ENCODE measurements around the gene DUSP7.

Gene DUSP7

DNA sequence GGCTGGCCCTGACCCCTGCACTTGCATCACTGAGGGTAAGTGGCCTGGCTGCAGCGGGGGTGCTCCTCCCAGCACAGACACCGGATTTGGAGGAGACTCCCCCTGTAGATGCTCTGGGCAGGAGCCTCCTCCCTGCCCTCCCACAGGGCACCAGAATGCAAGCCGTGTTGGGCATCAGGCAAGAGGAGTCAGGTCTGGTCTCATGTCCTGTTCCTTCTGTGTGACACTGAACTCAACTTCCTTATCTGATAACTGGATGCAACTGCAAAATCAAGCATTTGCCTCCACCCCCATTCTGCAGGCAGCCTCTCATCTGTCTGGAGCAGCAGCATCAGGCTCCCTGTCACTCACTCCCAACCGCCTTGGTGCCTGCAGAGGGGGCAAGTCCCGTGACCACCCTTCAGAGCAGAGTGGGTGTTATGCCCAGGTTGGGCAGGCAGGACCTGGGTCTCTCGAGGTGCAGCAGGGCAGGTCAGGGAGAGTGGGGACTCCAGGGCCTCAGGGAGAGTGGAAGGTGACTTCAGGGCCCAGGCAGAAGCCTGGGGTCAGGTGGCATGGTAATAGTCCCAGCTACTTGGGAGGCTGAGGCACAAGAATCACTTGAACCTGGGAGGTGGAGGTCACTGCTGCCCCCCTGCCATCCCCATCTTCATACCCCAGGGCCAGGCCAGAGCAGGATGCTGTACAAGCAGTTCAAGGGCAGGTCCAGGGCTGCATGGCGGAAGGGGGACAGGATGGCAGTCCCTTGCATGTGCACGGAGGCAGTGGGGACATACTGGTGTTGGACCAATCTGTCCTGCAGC is 50.2 kb downstream of the DUSP7 start:
- TF ChIP-seq, protein P1, sequence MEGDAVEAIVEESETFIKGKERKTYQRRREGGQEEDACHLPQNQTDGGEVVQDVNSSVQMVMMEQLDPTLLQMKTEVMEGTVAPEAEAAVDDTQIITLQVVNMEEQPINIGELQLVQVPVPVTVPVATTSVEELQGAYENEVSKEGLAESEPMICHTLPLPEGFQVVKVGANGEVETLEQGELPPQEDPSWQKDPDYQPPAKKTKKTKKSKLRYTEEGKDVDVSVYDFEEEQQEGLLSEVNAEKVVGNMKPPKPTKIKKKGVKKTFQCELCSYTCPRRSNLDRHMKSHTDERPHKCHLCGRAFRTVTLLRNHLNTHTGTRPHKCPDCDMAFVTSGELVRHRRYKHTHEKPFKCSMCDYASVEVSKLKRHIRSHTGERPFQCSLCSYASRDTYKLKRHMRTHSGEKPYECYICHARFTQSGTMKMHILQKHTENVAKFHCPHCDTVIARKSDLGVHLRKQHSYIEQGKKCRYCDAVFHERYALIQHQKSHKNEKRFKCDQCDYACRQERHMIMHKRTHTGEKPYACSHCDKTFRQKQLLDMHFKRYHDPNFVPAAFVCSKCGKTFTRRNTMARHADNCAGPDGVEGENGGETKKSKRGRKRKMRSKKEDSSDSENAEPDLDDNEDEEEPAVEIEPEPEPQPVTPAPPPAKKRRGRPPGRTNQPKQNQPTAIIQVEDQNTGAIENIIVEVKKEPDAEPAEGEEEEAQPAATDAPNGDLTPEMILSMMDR (conservative IDR thresholded peaks at IDR 0.05), result no peak
- peak overlapping the region; percentile 75 for H3K27ac ChIP-seq

DNA sequence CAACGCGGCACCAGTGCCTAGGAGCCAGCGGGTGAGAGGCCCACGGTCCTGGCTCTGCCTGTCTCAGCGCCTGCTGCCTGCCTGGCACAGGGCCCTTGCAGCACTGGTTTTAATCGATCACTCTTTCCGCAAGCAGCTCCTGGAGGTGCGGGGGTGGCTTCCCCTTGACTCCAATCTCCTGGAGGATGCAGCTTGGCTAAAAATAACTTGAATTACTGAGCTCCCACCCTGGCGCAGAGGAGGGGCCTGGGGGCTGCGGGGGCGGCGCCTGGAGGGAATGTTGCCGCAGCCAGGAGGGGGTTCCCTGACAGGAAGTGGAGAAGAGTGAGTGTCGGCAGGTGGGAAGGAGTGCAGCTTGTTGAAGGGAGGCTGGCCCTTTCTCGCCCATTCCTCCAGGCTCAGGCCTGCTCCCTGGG is 50.8 kb downstream of the DUSP7 start:
- H3K27ac ChIP-seq, result peak overlapping the region; percentile 75

DNA sequence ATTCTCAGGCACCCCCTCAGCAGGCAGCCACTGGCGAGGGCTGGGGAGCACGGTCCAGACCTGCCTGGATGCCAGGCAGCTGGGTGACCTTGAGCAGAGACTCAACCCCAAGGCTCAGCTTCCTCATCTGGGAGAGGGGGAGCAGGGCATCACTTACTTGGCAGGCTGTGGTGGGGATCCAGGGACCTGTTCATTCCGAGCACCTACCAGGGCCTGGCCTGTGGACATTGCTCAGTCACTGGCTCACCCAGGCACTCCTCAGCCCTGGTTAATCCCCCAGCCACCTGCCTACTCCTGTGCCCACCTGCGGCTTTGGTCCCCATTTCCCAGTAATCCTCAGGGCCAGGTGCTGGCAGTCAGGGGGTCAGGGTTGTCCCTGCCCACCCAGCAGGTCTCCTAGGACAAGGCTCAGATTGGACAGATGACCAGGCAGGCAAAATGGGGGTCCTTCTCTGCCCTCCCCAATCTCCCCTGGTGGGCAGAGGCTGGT is 51.4 kb downstream of the DUSP7 start:
- peak overlapping the region; percentile 75 for H3K27ac ChIP-seq
- TF ChIP-seq, protein P1 (conservative IDR thresholded peaks at IDR 0.05), result no peak

More for the DNA sequence above, 50.8 kb downstream of the DUSP7 start:
- TF ChIP-seq, protein P1 (conservative IDR thresholded peaks at IDR 0.05), result no peak

DNA sequence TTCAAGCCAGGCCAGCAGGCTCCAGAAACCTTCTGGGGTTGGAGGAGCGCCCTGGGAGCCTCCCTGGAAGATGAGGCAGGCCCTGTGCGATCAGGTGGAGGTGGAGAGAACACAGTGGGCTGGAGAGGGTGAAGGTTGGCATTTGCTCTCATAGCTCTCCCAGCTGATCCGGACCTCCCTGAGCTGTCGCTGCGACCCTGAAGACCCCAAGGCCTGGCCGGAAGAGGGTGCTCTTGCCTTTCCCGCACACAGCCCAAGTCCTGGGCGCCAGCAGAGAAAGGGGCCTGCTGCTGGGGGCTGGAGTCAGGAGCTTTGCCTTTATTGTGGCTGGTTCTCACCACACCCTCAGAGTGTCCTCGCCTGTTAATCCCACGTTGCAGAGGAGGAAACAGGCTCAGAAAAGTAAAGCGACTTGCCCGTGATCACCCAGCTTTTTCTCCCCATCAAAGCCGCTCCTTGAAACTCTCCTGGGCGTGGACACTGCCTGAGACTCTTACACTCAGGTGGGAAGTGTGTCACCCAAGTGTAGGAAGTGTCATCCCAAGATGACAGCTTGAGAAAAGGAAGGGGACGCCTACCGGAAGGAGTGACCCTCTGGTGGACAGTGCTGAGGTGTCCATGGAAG is 52.1 kb downstream of the DUSP7 start:
- TF ChIP-seq, protein P1 (conservative IDR thresholded peaks at IDR 0.05), result no peak
- no peak overlapping the region for H3K27ac ChIP-seq

DNA sequence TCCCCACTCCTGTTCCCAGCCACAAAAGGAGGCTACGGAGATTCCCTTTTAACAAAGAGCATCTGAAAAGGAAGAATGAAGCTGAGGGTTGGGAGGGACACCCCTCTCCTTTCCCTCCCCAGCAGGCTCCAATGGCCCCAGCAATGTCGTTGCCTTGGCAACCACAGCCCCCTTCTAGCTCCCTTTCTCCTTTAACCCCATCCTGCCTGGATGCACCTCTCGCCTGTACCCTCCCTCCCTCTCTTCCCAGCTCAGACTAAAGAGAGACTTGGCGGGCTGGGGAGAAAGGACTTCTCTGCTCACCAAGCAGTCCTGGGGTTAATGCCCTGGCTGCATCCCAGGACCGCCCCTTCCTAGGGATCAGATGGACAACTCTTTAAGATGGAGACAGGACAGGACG is 53.6 kb downstream of the DUSP7 start:
- TF ChIP-seq, protein P1 (conservative IDR thresholded peaks at IDR 0.05), result no peak
- H3K27ac ChIP-seq, result no peak overlapping the region

DNA sequence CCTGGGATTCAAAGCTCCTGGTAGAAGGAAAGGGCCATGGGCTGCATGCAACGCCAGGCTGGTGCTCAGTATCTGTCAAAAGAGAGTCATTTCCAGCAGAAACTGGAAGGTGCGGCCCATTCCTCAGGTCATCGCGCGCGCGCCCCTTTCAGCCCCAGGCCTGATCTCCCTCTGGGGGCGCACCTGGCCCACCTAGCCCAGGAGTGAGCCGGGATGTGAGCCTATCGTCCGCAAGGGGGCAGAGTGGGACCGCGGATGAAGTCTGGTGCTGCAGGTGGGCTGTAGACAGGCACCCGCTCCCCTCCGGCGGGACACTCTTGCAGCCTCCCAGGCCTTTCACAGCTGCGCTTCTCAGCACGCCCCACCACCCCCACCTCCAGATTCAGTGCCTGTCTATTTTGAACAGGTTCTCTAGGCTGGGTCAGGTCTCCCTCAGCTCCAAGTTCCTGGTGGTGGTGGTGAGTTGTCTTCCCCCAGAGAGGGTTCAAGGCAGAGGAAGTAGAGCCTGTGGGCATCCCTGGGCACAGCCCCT is 54.9 kb downstream of the DUSP7 start:
- peak overlapping the region; percentile 11; the same call in 1 of the 2 replicates for H3K27ac ChIP-seq
- TF ChIP-seq, protein P1 (conservative IDR thresholded peaks at IDR 0.05), result peak; percentile 95

DNA sequence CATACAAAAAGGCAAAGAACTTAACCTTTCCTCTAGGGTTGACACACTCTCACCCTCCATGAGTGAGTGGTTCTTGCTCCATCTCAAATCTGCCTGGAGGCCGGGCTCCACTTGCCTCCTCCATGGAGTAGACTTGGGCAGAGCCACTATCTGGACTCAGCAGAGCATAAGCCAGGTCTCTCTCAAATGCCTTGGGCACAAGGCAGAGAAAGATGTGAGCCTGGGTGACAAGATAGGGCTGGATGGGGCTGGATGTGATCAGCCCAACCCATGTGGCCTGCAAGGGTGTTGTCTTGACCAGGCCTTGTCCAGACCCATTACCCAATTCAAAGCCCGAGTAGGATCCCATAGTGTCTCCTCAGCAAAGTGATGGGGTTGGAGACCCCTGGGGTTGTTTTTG is 56.5 kb downstream of the DUSP7 start:
- TF ChIP-seq, protein P1 (conservative IDR thresholded peaks at IDR 0.05), result no peak

More for the DNA sequence above, 56.5 kb downstream of the DUSP7 start:
- H3K27ac ChIP-seq, result no peak overlapping the region
